Endothelial cell of hepatic sinusoid (primary cell): Measurements from ENCODE around the gene SLC25A33.
"Not testable (repeated sequence)": the region's sequence is repeated elsewhere in the genome, so short reads cannot be mapped to it uniquely, and the experiment has no call there.

Source experiments
- in situ Hi-C: cut with HindIII; loops from 2 replicates; pipeline ENCODE4 v1.10.0; 2017; ENCODE audit warnings: low sequenced_read_pairs

SLC25A33 gene

GRCh38 chr1:9538669-9539164, 548 bp upstream of the SLC25A33 start:
- in situ Hi-C loops: no loop called here

GRCh38 chr1:9539829-9540550, 725 bp downstream of the SLC25A33 start:
- in situ Hi-C loops: no loop called here

GRCh38 chr1:9542430-9542829, 3.2 kb downstream of the SLC25A33 start:
- in situ Hi-C loops: no loop called here

- in situ Hi-C loops: no loop called here
Measured at GRCh38 chr1:9544926-9545325, 5.7 kb downstream of the SLC25A33 start.

GRCh38 chr1:9549955-9550546, 10.8 kb downstream of the SLC25A33 start:
- in situ Hi-C loops: no loop called here

- in situ Hi-C loops: no loop called here
Measured at GRCh38 chr1:9551984-9552383, 12.7 kb downstream of the SLC25A33 start.

- in situ Hi-C loops: no loop called here
Measured at GRCh38 chr1:9553736-9554144, 14.5 kb downstream of the SLC25A33 start.

- in situ Hi-C loops: no loop called here
Measured at GRCh38 chr1:9555942-9556341, 16.7 kb downstream of the SLC25A33 start.

GRCh38 chr1:9557624-9558023, 18.4 kb downstream of the SLC25A33 start:
- in situ Hi-C loops: no loop called here

GRCh38 chr1:9558271-9558945, 19.1 kb downstream of the SLC25A33 start:
- in situ Hi-C loops: no loop called here

- in situ Hi-C loops: no loop called here
Measured at GRCh38 chr1:9558946-9559545, 19.8 kb downstream of the SLC25A33 start.

- in situ Hi-C loops: no loop called here
Measured at GRCh38 chr1:9559673-9560072, 20.4 kb downstream of the SLC25A33 start.

GRCh38 chr1:9560090-9560489, 20.8 kb downstream of the SLC25A33 start:
- in situ Hi-C loops: not testable (repeated sequence)

GRCh38 chr1:9561429-9561828, 22.2 kb downstream of the SLC25A33 start:
- in situ Hi-C loops: no loop called here

- in situ Hi-C loops: no loop called here
Measured at GRCh38 chr1:9569267-9569666, 30.0 kb downstream of the SLC25A33 start.

GRCh38 chr1:9570886-9571529, 31.7 kb downstream of the SLC25A33 start:
- in situ Hi-C loops: loop anchor here (5.0 kb wide), 1 partner anchor 74 kb away; no protein-coding TSS in a partner anchor

- in situ Hi-C loops: loop anchor here (5.0 kb wide), 1 partner anchor 76 kb away; no protein-coding TSS in a partner anchor
Measured at GRCh38 chr1:9573723-9574122, 34.5 kb downstream of the SLC25A33 start.

GRCh38 chr1:9575486-9575885, 36.2 kb downstream of the SLC25A33 start:
- in situ Hi-C loops: no loop called here

GRCh38 chr1:9576903-9577302, 37.6 kb downstream of the SLC25A33 start:
- in situ Hi-C loops: no loop called here

GRCh38 chr1:9577423-9577822, 38.2 kb downstream of the SLC25A33 start:
- in situ Hi-C loops: no loop called here

- in situ Hi-C loops: loop anchor here (10.0 kb wide), 1 partner anchor 316 kb away; no protein-coding TSS in a partner anchor
Measured at GRCh38 chr1:9580942-9581341, 41.7 kb downstream of the SLC25A33 start.
